DMS153 (cell line): ENCODE results near the gene GLRX5.
"Not testable (repeated sequence)": the region's sequence is repeated elsewhere in the genome, so short reads cannot be mapped to it uniquely, and the experiment has no call there.

Source experiments
- DNase-seq: peaks from one replicate; lab custom pipeline; 2025; lab: John Stamatoyannopoulos, UW

Gene GLRX5

DNA sequence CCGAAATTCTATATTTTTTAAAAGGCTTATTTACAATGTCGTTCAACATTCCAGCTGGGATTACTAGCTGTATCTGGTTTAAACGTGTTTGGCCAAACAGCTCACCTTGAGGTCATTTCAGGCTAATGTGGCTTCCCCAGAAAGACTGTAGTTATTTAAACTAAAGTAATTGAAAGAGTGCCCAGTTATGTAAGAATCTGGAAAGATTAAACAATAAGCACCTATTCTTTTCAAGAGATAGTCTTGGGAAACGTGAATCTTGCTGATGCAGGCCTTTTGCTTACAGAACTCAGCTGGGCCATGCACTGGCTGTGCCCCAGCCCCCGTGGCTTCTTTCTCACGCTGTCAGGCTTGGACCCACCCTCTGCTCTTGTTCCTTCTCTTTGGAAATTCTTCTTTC, 24.4 kb downstream of the GLRX5 start:
- no peak for DNase-seq

DNA sequence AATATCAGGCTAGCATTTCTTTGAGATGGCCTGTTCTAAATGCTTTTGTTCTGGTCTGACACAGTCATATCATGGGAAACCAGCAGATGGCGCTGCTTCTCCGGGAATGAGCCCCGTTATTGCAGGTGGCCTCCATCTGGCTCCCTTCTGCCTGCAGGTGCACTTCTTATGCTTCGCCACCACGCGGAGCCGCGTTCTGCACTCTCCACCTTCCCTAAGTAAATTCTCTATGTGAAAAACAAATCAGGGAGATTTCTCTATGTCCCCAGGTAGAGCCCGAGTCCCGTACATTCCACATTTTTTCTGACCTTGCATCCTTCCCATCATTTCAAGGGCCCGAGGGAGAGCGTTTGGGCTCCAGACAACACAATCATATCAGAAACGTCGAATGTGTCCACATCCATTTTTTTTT, 26.2 kb downstream of the GLRX5 start:
- DNase-seq = peak; percentile 80

DNA sequence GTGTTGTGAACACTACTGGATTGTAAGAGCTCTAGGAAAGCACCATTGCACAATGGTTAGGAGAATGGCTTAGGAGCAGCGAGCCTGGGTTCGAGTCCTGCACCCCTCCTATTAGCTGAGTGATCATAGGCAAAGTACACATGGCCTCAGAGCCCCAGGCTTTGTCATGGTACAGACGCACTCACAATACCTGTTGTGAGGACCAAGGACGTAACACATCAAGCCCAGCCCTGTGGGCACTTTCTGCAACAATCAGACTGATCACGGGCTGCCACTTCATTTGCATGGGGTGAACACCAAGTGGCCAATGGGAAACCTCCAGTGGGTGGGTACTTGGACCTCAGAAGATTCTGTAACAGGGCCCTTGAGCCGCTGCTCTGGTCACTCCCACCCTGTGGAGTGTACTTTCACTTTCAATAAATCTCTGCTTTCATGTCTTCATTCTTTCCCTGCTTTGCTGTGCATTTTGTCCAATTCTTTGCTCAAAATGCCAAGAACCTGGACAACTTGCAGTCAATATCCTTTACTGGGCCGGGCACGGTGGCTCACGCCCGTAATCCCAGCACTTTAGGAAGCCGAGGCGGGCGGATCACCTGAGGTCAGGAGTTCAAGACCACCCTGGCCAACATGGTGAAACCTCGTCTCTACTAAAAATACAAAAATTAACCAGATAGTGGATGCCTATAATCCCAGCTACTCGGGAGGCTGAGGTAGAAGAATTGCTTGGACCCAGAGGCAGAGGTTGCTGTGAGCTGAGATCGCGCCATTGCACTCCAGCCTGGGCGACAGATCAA, 28.2 kb downstream of the GLRX5 start:
- DNase-seq = no peak

DNA sequence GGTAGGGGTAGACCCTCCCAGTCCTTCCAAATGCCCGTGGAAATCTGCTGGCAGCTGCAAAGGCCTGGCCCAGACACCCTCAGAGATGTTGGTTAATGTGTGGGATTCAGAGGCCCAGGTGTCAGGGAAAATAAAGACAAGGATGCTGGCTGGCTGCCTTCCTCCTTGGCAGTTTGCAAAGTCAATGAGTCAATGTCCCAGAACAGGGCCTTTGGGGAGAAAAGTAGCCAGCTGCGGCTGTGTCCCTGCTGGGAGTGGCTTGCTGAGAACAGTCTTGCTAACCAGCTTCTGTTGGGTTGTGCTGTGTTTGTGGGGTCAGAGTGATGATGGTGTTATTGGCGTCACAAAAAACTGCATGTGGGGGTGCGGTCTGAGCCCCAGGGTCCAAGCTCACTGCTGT, 29.2 kb downstream of the GLRX5 start:
- no peak for DNase-seq

DNA sequence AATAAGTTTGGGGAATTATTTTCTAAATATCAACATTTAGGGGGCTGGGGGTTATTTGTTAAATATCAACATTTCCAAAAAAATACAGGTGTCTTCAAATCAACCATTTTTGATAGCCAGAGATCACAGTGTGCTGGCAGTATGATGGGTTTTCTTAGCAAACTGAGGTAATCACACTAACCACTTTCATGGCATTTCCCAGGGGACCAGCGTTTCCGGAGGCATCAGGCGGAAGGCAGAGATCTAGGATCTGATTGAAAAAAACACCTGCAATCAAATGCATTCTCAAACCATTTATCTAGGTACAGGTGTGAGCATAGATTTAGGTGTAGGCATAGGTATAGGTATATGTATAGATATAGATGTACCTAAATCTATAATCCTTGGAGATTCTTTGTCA, 34.6 kb downstream of the GLRX5 start:
- no peak for DNase-seq

DNA sequence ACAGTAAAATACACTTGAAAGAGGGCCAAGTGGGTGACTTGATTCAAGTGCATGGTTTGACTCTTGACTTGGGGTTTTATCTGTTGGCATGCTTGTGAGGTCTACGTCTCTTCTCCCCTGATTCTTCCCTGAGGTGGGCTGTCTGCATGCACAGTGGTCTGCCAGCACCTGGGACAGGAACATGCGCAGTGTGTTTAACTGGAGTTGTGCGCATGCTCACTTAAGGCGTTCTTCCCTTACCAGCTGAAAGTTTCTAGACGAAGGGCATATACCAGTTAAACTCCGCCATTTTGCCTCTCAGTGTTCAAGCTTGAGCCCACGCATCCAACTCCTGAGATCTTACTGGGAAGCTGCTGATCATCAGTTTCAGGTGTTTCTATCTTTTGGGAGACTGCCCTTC, 38.5 kb downstream of the GLRX5 start:
- no peak for DNase-seq

DNA sequence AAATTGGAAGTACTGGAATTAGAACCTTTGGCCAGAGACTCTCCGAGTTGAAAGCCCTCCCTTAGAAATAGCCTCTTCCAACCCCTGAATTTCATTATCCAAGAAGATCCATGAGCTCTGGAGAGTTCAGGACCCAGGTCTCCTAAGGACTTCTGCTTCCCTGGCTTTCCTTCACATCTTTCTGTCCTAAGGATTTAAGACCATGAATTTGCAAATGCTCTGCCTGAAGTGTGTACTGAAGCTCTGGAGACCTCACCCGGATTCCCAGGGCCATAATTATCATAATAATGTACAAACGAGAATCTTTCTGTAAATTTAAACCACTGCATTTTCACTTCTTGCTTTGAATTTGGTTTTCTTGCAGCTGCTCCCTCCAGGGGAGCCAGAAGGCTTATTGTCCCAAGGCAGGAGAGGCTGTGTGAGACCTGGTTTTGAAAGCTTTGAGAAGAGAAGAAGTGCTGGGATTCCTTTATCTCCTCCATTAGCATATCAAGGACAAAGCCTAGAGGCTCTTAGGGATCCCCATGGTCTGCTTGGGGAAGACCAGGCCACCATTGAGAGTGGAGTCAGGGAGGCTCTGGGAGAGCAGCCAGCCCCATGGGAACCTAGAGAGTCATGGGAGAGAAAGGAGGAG, 41.1 kb downstream of the GLRX5 start:
- DNase-seq = no peak

DNA sequence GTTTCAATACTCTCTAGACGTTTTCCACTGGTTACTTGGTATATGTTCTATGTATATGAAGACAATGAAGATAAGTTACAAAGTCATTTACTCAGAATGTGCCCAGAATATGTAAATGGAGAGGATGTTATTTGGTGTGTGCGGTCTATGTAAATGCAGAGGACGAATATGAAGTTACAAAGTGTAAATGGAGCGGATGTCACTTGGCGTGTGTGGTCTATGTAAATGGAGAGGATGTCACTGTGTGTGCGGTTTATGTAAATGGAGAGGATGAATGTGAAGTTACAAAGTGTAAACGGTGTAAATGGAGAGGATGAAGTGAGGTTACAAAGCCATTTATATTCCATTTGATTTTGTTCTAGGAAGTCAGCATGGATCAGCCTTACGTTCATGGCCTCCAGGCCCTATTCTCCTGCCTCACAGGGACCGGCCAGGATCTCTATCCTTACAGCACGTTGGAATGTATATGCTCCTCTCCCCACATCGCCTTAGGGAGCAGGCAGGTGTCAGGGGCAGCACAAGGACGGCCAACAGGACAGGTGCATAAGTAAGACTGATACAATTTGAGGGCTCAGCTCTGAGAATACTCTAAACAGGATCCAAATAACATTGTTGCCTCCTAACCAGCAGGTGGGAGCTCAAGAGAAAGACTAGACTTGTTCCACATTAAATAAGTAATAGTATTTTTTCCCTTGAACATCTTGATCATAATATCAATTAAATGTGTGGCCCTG, 42.4 kb downstream of the GLRX5 start:
- DNase-seq = no peak

DNA sequence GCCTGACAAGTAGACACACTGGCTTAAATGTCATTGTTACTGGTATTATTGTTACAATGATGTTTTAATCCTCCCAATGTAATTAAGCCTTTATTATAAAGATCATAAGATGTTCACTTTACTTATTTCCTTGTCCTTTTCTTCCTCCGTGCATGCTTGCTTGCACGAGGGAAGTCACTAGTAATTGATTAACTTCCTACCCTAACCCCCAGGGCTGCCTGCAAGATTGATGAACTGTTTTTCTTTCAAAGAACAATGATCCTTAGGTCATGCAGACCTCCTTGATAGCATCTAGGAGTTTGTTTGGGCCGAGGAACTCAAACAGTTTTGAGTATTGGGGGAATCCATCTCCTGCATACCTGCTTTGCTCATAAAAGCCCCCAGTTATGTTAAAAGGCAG, 43.0 kb downstream of the GLRX5 start:
- DNase-seq = no peak

DNA sequence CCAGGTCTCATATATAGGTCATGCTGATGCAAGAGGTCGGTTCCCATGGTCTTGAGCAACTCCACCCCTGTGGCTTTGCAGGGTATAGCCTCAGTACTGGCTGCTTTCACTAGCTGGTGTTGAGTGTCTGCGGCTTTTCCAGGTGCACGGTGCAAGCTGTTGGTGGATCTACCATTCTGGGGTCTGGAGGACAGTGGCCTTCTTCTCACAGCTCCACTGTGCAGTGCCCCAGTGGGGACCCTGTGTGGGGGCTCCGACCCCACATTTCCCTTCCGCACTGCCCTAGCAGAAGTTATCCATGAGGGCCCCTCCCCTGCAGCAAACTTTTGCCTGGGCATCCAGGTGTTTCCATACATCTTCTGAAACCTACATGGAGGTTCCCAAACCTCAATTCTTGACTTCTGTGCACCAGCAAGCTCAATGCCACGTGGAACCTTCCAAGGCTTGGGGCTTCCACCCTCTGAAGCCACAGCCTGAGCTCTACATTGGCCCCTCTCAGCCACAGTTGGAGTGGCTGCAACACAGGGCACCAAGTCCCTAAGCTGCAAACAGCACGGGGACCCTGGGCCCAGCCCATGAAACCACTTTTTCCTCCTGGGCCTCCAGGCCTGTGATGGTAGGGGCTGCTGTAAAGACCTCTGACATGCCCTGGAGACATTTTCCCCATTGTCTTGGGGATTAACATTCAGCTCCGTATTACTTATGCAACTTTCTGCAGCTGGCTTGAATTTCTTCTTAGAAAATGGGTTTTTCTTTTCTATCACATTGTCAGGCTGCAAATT, 49.2 kb downstream of the GLRX5 start:
- not testable (repeated sequence) for DNase-seq

DNA sequence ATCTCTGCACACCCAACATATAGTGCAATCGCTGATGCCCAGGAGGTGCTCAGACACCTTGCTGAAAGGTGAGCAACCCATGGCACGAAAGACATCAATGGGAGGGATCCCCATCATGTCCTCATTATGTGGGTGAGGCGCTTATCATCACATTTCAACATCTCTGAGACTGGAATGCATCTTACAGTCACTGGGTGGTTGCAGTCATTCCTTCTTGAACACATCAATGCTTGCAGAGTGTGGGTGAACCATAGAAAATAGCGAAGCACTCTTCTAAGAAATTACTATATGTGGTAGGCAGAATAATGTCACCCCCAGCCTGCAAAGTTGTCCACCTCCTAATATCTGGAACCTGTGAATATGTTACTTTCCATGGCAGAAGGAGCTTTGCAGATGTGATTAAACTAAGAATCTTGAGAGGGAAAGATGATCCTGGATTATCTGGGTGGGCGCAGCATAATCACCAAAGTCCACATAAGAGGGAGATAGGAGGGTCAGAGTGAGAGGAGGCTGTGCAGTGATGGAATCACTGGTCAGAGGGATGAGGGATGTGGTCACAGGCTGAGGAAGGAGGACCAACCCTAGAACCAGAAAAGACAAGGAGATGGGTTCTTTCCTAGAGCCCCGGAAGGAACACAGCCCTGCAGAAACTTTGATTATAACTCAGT, 51.2 kb downstream of the GLRX5 start:
- no peak for DNase-seq

DNA sequence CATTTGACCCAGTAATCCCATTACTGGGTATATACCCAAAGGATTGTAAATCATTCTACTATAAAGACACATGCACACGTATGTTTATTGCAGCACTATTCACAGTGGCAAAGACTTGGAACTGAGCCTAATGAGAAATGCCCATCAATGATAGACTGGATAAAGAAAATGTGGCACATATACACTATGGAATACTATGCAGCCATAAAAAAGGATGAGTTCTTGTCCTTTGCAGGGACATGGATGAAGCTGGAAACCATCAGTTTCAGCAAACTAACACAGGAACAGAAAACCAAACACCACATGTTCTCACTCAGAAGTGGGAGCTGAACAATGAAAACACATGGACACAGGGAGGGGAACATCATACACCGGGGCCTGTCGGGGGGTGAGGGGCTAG, 56.3 kb downstream of the GLRX5 start:
- not testable (repeated sequence) for DNase-seq
